GM19468 (cell line): ENCODE results near the gene CPNE5.

Experiments
- ATAC-seq: cut with Tn5 transposase; IDR thresholded peaks from one replicate; pipeline ENCODE4 v1.9.1; 2021; ENCODE audit warnings: mild to moderate bottlenecking, moderate library complexity, moderate number of reproducible peaks; ENCODE audit not compliant: unreplicated experiment; ENCODE audit errors: extremely low read depth

CPNE5 gene

DNA sequence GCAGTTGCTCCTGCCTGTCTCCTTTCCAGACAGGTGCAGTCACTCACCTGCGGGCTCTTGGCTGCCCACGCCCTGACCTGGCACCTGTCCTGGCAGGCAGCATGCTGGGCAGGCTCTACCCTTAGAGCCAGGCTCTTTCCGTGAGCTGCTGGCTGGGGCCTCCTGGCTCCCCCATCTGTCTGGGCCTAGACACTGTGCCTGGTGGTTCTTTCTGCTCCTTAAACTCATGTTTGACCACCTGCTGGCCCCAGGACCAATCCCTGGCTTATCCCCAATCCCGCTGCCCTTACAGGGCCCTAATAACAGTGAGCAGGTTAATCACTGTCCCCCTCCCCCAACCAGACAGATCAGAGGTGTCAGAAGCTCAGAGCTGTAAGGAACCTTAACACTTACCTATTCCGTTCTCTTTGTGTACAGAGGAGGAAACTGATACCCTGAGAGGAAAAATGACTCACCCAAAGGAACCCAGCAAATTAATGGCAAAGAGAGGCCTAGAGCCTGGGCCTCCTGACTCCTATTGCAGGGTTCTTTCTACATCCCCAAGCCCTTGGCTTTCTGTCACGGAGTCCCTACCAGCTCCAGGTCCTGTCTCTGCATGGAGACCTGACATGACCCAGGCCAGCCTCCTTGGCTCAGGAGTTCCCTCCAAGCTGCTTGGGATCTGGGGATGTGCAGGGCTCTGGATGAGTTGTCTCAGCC lies 86.9 kb downstream of the CPNE5 start:
- no peak for ATAC-seq

DNA sequence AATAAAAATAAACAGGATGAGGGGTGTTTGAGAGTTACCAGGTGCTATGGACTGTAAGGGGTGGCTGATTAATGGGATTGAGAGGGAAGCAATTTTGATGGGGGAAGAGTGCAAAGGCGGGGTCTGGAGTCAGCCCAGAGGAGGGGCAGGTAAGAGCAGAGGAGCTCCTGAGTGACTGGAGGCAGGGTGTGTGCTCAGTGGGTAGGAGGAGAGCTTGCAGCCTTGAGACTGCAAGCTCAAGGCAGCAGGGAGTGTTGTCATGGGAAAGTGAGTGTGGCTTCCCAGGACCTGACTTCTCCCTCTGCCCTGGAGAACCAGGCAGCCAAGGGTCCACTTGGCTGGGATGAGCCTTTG lies 87.4 kb downstream of the CPNE5 start:
- ATAC-seq: no peak

- no peak for ATAC-seq
Observed at GRCh38 chr6:36751091-36751490, 88.2 kb downstream of the CPNE5 start.

- no peak for ATAC-seq
Observed at GRCh38 chr6:36749829-36750489, 89.3 kb downstream of the CPNE5 start.

GRCh38 chr6:36746251-36746650 lies 93.0 kb downstream of the CPNE5 start:
- no peak for ATAC-seq

- ATAC-seq: no peak
Observed at GRCh38 chr6:36745836-36746235, 93.4 kb downstream of the CPNE5 start.

DNA sequence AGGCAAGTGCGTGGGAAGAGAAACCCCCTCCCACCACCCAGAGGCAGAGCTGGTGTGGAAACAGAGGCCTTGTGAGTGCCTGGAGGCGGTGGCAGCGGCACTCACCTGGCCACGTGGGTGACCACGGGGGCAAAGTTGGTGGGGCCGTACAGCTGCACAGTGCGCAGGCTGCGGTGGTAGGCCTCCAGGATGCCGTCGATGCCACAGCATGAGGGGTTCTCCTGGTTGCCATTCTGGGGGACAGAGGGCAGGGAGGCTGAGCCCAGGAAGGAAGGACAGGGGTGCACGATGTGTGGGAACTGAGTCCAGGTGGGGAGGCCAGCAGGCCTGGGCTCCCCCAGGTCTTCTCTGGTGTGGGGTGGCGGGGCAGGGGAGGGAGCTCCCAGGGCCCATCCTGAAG lies 94.0 kb downstream of the CPNE5 start:
- ATAC-seq: no peak

DNA sequence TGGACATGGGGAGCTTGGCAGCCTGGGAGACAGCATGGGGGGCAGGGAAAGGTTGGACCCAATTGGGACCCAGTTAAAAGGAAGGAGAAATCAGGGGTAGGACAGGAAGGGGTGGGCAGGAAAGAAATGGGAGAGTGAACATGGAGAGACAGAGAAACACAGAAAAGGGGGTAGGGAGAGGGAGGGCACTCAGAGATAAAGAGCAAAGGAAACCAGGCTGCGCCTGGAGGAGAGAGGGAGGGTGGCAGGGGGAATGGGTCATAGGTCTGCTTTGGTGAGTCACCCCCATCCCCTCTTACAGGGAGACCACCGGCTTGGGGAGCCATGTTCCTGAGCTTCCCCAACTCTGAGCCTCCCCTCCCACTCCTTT lies 95.0 kb downstream of the CPNE5 start:
- ATAC-seq: no peak

- no peak for ATAC-seq
Observed at GRCh38 chr6:36743538-36744303, 95.5 kb downstream of the CPNE5 start.

- no peak for ATAC-seq
Observed at GRCh38 chr6:36743032-36743431, 96.2 kb downstream of the CPNE5 start.

- no peak for ATAC-seq
Observed at GRCh38 chr6:36742146-36742545, 97.1 kb downstream of the CPNE5 start.

GRCh38 chr6:36740818-36741179 lies 98.4 kb downstream of the CPNE5 start:
- ATAC-seq: no peak

DNA sequence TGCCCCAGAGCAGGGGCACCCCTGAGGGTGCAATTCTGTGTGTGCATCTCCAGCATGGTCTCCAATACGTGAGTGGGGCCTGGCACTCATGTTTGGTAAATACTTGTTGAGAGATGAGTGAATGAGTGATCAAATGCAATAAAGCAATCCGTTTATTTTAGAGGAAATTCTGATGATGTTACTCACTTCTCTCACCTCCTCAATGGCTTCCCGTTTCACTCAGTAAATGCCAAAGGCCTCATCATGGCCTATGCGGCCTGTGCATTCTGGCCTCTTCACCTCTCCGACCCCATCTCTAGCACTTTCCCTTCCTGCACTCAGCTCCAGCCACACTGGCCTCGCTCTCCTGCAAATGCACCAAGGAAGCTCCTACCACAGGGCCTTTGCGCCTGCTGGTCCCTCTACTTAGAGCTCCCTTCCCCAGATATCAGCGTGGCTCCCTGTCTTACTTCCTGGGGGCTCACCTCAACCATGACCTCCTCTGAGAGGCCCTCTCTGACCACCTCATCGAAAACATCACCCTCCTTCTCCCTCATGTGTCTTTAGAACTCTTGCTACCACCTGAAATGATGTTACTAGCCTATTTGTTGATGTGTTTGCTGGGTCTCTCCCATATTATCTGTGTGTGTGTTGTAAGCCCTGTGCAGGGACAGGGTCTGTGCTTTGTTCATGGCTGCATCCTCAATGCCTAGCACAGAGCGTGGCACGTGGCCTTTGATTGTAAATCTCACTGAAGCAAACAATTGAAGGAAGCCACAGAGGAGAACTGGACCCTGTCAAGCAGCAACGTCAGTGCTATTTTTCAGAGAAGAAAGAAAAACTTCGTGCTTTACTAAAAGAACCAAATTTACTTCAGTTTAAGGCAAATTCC lies 99.1 kb downstream of the CPNE5 start:
- ATAC-seq: no peak

- no peak for ATAC-seq
Observed at GRCh38 chr6:36738108-36738507, 101.1 kb downstream of the CPNE5 start.

DNA sequence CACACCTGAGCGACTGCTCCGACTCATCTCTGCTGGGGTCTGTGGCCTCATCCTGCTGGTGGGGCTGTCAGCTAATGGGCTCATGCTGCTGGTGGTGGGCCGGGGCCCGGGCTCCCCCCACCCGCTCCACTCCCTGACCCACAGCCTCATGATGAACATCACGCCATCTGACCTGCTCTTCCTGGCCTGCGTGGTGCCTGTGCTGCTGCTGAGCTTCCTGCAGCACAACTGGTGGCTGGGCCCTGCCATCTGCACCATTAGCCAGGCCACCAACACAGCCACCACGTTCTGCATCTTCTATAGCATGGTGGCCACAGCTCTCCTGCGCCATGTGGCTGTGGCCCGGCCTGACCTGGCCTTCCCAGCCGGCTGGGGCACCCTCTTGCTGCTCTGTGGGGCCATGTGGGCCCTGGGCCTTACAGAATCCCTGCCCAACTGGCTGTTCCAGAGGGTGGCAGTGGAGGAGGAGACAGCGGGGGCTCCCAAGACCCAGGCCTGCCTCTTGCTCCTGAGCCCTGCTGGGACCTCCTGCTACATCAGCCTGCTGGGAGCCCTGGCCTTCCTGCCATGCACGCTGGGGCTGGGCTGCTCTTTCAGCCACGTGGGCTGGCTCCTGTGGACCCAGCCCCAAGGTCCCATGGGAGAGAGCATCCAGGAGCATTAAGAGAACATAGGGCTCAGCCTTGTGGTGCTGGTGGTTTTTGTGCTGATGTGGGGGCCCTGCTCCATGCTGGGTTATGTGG lies 102.0 kb downstream of the CPNE5 start:
- ATAC-seq: no peak

GRCh38 chr6:36735110-36736071 lies 103.9 kb downstream of the CPNE5 start:
- ATAC-seq: no peak

- ATAC-seq: no peak
Observed at GRCh38 chr6:36734486-36735060, 104.7 kb downstream of the CPNE5 start.

DNA sequence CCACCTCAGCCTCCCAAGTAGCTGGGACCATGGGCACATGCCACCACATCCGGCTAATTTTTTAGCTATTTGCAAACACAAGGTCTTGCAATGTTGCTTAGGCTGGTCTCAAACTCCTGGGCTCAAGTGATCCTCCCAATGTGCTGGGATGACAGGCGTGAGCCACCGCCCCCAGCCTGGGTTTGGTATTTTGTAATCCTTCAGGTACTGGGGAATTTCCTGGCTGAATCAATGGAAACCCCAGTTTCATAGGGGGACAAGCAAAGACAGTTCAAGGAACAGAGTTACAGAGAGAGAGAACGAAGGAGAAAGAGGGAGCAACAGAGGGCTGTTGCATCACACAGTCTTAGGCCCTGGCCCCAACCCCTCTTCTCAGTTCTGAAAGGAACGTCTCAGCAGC lies 105.9 kb downstream of the CPNE5 start:
- no peak for ATAC-seq
